ENCODE results near the gene JPH3. TPM values are rescaled to one million over a fixed set of nuclear protein-coding genes. Genes with fewer than 3 reads are reported as not detected.
A peak's percentile ranks its signal among the peaks of the same experiment; 100 is the strongest.

Gene JPH3
- total RNA-seq (0.95 TPM), polyA plus RNA-seq (0.53 TPM)

- Histone ChIP-seq H3K27ac (ENCODE audit: low read depth) (no peak within 1 kb of the TSS), H3K36me3 (ENCODE audit: insufficient read depth) (no peaks in the 10 kb centered on the region), H3K4me3 (ENCODE audit: low read depth, low read length) (peak within 1 kb of the TSS; percentile 36), H3K4me1 (ENCODE audit: insufficient read depth) (peaks cover 2% of the 10 kb centered on the region)
- whole genome bisulfite sequencing, result under 1% methylated on average over 77 of the region's 122 CpGs
- no peak for DNase-seq (ENCODE audit: extremely low spot score)
These were observed at the start of gene JPH3 for GRCh38 chr16:87602001-87602775. JPH3 (plus strand) TSS chr16:87602508; CDS start chr16:87603147, 639 bp downstream.

GRCh38 chr16:87552772-87553573 lies 49.3 kb upstream of the JPH3 start:
- Histone ChIP-seq H3K4me1 (ENCODE audit: insufficient read depth) (no peaks in the 10 kb centered on the region), H3K4me3 (ENCODE audit: low read depth, low read length) (no peak overlapping the region), H3K36me3 (ENCODE audit: insufficient read depth) (no peaks in the 10 kb centered on the region), H3K27ac (ENCODE audit: low read depth) (no peak overlapping the region)
- no peak for DNase-seq (ENCODE audit: extremely low spot score)
- 73% methylated on average over 18 of the region's 18 CpGs for WGBS

- no peak overlapping the region for H3K27ac ChIP-seq (ENCODE audit: low read depth)
- H3K36me3 ChIP-seq (ENCODE audit: insufficient read depth), result no peaks in the 10 kb centered on the region
- DNase-seq (ENCODE audit: extremely low spot score), result no peak
- H3K4me3 ChIP-seq (ENCODE audit: low read depth, low read length), result no peak overlapping the region
- 89% methylated on average over 22 of the region's 22 CpGs for WGBS
- no peaks in the 10 kb centered on the region for H3K4me1 ChIP-seq (ENCODE audit: insufficient read depth)
These were observed 47.4 kb upstream of the JPH3 start for GRCh38 chr16:87554754-87555427.

GRCh38 chr16:87555647-87556046 lies 46.7 kb upstream of the JPH3 start:
- DNase-seq (ENCODE audit: extremely low spot score), result no peak
- Histone ChIP-seq H3K4me3 (ENCODE audit: low read depth, low read length) (no peak overlapping the region), H3K36me3 (ENCODE audit: insufficient read depth) (no peaks in the 10 kb centered on the region), H3K27ac (ENCODE audit: low read depth) (no peak overlapping the region), H3K4me1 (ENCODE audit: insufficient read depth) (no peaks in the 10 kb centered on the region)
- 91% methylated on average over 17 of the region's 17 CpGs for WGBS

DNA sequence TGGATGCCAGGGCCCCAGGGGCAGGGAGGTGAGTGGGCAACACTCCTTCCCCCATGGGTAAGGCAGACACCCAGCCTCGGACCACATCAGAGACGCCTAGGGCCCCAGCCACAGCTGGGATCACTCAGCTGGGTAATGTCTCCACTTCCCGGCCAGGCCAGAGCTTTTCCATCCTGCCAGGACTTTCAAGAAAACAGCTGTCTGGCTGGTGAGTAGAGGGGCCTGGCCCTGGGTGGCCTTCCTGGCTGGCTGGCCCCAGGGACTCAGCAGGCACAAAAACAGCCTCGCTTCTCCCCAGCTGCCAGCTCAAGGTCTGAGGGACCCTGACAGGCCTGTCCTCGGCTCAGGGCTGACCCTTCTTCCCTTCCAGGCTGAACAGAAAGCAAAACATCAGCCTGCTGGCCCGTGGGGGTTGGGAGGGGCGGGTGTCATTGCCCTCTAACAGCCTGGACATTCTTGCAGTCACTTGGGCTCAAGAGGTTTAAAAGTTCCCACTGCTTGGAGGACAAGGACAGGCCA lies 45.3 kb upstream of the JPH3 start:
- H3K4me1 ChIP-seq (ENCODE audit: insufficient read depth), result no peaks in the 10 kb centered on the region
- H3K36me3 ChIP-seq (ENCODE audit: insufficient read depth), result no peaks in the 10 kb centered on the region
- peak overlapping the region; percentile 82 for H3K27ac ChIP-seq (ENCODE audit: low read depth)
- H3K4me3 ChIP-seq (ENCODE audit: low read depth, low read length), result no peak overlapping the region
- 27% methylated on average over 7 of the region's 7 CpGs for WGBS
- DNase-seq (ENCODE audit: extremely low spot score), result no peak

- 89% methylated on average over 3 of the region's 3 CpGs for WGBS
- DNase-seq (ENCODE audit: extremely low spot score), result no peak
- Histone ChIP-seq H3K27ac (ENCODE audit: low read depth) (no peak overlapping the region), H3K4me3 (ENCODE audit: low read depth, low read length) (no peak overlapping the region), H3K36me3 (ENCODE audit: insufficient read depth) (no peaks in the 10 kb centered on the region), H3K4me1 (ENCODE audit: insufficient read depth) (no peaks in the 10 kb centered on the region)
These were observed 43.6 kb upstream of the JPH3 start for GRCh38 chr16:87558682-87559081.

DNA sequence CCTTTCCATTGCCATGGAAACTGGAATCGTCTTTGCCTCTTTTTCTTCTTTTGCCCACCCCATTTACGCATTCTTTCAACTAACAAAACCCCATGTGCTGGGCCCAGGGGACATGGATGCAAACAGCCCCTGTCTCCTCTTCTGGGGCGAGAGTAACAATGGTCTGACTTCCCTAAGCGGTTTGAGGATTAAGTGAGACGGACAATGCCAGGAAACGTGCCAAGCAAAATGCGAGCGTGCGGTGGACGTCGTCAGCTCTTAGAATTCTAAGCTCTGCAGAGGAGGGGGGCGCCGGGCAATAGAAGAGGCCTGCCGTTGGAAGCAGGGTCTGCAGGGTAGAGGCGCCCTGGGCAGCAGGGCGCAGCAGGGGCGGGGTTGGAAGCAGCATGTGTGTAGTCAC lies 42.4 kb upstream of the JPH3 start:
- H3K36me3 ChIP-seq (ENCODE audit: insufficient read depth), result no peaks in the 10 kb centered on the region
- WGBS, result 54% methylated on average over 17 of the region's 17 CpGs
- no peak overlapping the region for H3K4me3 ChIP-seq (ENCODE audit: low read depth, low read length)
- no peak for DNase-seq (ENCODE audit: extremely low spot score)
- no peak overlapping the region for H3K27ac ChIP-seq (ENCODE audit: low read depth)
- no peaks in the 10 kb centered on the region for H3K4me1 ChIP-seq (ENCODE audit: insufficient read depth)

DNA sequence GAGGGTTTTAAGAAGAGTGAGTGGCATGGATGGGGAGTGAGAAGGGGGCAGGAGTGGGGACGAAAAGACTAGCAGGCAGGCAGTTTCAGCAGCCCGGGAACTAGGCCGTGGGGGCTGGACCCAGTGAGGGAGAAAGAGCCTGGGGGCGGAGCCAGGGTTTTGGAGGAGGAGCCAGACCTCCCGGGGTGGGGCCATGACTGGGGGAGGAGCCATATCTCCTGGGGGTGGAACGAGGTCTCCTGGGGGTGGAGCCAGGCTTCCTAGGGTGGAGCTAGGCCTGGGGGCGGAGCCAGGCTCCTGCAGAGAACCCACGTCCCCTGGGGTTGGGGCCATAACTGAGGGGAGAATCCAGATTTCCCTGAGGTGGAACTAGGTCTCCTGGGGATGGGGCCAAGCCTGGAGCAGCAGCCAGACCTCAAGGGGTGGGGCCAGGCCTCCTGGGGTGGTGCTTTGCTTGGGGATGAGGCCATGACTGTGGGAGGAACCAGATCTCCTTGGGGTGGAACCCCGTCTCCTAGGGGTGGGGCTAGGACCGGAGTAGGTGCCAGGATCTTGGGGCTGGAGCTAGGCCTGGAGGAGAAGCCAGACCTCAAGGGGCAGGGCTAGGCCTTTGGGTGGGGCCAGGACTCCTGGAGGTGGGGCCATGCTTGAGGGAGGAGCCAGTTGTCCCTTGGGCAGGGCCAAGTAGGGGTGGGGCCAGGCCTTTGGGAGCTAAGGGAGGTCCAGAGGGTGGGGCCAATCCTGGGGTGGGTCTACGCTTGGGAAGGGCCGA lies 41.7 kb upstream of the JPH3 start:
- WGBS, result 74% methylated on average over 12 of the region's 12 CpGs
- H3K27ac ChIP-seq (ENCODE audit: low read depth), result no peak overlapping the region
- H3K36me3 ChIP-seq (ENCODE audit: insufficient read depth), result no peaks in the 10 kb centered on the region
- DNase-seq (ENCODE audit: extremely low spot score), result no peak
- no peaks in the 10 kb centered on the region for H3K4me1 ChIP-seq (ENCODE audit: insufficient read depth)
- no peak overlapping the region for H3K4me3 ChIP-seq (ENCODE audit: low read depth, low read length)

- WGBS, result 93% methylated on average over 29 of the region's 29 CpGs
- no peaks in the 10 kb centered on the region for H3K4me1 ChIP-seq (ENCODE audit: insufficient read depth)
- DNase-seq (ENCODE audit: extremely low spot score), result no peak
- H3K36me3 ChIP-seq (ENCODE audit: insufficient read depth), result no peaks in the 10 kb centered on the region
- H3K27ac ChIP-seq (ENCODE audit: low read depth), result no peak overlapping the region
- H3K4me3 ChIP-seq (ENCODE audit: low read depth, low read length), result no peak overlapping the region
These were observed 40.9 kb upstream of the JPH3 start for GRCh38 chr16:87561200-87562105.

DNA sequence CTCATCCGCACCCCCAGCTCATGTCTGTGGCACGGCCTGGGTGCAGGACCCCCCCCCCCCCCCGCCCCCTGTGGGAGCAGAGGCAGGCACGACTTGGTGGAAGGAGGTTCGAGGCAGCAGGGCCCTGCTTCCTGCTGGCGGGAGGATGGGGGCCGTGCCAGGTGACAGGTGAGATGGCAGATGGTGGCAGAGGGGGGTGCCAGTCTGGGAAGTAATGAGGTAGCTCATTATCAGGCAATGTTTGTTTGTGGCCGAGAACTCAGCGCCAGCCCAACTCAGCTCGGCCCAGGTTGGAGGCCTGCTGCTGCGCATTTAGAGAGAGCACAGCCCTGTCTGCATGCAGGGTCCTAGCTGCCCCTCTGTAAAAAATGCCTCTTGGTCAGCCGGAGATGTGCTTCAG lies 40.1 kb upstream of the JPH3 start:
- 83% methylated on average over 12 of the region's 12 CpGs for WGBS
- DNase-seq (ENCODE audit: extremely low spot score), result no peak
- no peaks in the 10 kb centered on the region for H3K36me3 ChIP-seq (ENCODE audit: insufficient read depth)
- no peak overlapping the region for H3K27ac ChIP-seq (ENCODE audit: low read depth)
- no peaks in the 10 kb centered on the region for H3K4me1 ChIP-seq (ENCODE audit: insufficient read depth)
- H3K4me3 ChIP-seq (ENCODE audit: low read depth, low read length), result no peak overlapping the region

GRCh38 chr16:87563022-87563421 lies 39.3 kb upstream of the JPH3 start:
- H3K4me1 ChIP-seq (ENCODE audit: insufficient read depth), result no peaks in the 10 kb centered on the region
- no peak overlapping the region for H3K4me3 ChIP-seq (ENCODE audit: low read depth, low read length)
- no peak overlapping the region for H3K27ac ChIP-seq (ENCODE audit: low read depth)
- H3K36me3 ChIP-seq (ENCODE audit: insufficient read depth), result no peaks in the 10 kb centered on the region
- WGBS, result 86% methylated on average over 6 of the region's 6 CpGs
- DNase-seq (ENCODE audit: extremely low spot score), result no peak

DNA sequence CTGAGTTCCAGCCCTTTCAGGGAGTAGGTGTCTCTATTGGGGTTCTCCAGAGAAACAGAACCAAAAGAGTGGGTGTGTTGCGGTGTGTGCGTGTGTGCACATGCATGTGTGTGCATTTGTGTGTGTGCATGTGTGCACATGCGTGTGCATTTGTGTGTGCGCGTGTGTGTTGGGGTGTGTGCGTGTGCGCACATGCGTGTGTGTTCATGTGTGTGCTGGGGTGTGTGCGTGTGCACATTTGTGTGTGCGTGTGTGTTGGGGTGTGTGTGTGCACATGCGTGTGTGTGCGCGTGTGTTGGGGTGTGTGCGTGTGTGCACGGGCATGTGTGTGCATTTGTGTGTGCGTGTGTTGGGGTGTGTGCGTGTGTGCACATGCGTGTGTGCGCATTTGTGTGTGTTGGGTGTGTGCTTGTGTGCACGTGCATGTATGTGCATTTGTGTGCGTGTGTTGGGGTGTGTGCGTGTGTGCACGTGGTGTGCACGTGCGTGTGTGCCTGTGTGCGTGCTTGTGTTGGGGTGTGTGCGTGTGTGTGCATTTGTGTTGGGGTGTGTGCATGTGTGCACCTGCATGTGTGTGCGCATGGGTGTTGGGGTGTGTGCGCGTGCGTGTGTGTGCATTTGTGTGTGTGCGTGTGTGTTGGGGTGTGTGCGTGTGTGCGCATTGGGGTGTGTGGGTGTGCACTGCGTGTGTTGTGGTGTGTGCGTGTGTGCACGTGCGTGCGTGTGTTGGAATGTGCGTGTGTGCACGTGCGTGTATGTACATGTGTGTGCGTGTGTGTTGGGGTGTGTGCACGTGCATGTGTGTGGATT lies 38.4 kb upstream of the JPH3 start:
- DNase-seq (ENCODE audit: extremely low spot score), result no peak

More for the DNA sequence above, 38.4 kb upstream of the JPH3 start:
- H3K4me1 ChIP-seq (ENCODE audit: insufficient read depth), result no peaks in the 10 kb centered on the region
- no peak overlapping the region for H3K27ac ChIP-seq (ENCODE audit: low read depth)
- H3K36me3 ChIP-seq (ENCODE audit: insufficient read depth), result no peaks in the 10 kb centered on the region
- H3K4me3 ChIP-seq (ENCODE audit: low read depth, low read length), result no peak overlapping the region
- WGBS, result 84% methylated on average over 44 of the region's 44 CpGs
